GM18858 (cell line): ENCODE measurements around the gene NRXN3.

Experiments
- ATAC-seq: cut with Tn5 transposase; IDR thresholded peaks from one replicate; pipeline ENCODE4 v1.9.1; 2021; ENCODE audit not compliant: unreplicated experiment

Gene NRXN3

DNA sequence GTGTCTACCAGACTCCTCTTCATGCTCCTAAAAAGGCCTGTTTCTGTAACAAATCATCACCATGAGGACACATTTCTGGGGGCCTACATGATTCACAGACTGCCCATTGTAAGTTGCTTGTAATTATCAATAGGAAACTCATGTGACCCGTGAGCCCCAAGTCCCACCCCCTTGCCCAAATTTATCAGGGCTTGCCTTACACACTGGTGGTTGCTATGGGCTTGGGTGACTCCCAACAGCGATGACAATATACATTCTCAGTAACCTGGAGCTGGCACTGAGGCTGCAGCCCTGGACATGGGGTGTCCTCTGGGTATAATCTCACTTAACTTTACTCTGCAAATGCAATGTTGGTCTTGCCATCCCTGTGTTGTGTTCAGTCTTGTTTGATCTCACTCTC is 149.2 kb downstream of the NRXN3 start:
- ATAC-seq, result no peak

- no peak for ATAC-seq
These were observed 149.9 kb downstream of the NRXN3 start for GRCh38 chr14:78319887-78320635.

DNA sequence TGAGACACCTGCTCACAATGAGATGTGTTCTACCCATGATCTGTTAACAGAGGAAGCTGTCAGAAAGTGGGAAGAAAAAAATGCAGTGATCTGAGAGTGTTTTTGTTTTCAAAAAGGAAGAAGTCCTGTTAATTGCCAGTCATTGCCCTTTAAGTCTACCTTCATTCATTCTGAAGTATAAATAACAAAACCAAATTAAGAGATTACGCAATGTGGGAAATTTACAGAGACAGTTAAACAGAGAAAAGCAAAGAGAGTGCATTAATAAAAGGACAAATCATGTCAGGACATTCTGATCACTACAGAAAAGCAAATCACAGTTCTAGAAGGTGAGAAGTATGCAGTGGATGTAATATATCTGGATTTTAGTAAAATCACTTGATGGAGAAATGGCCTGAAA is 154.2 kb downstream of the NRXN3 start:
- ATAC-seq, result no peak

DNA sequence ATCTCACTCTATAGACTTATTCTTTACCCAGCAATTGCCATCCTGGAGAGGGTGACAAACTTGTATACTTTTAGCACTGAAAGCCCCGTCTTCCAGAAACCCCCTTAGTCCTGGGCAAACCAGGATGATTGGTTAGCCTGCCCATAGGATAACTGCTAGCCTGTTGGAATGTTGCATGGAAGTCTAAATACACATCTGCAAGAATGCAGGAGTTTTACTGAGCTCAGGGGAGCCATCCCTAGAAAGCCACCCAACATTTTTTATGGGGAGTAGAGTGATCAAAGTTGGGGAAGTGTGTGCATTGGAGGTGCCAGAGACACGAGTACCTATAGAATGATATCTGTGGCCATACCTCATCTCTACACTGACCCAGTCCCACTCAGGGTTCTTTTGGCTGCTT is 155.7 kb downstream of the NRXN3 start:
- ATAC-seq, result no peak

DNA sequence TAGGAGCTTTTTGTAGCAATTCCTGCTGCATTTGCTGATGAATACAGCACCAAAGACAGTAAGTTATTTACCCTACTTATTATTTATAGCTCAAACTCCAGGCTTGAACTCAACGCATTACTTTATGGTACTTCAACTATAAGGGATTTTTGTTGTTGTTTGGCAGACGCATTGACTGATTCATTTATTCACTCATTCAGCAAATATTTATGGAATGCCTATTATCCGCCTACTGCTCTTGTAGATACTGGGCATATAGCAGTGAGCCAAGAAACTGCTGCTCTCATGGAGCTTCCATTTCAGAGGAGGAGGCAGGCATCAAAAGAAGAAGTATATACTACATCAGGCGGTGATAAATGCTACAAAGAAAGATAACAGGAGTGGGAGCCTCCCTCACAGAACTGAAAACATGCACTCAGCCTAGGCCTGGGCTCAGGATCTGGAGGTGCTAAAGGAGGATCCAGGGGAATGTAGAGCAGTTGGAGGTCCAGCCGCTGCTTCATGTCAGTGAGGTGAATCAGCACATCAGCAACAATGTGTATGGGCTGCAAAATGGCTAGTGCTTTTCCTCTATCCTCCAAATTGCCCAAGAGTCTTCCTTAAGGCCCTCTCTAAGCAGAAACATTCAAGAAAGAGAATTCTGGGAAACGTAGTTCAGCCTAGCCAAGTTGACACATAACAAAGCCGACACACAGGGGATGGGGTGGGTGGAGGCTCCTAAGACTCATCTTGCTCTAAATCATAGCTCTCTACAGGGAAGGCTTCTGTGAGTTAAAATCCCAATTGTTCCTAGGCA is 157.5 kb downstream of the NRXN3 start:
- ATAC-seq, result no peak

DNA sequence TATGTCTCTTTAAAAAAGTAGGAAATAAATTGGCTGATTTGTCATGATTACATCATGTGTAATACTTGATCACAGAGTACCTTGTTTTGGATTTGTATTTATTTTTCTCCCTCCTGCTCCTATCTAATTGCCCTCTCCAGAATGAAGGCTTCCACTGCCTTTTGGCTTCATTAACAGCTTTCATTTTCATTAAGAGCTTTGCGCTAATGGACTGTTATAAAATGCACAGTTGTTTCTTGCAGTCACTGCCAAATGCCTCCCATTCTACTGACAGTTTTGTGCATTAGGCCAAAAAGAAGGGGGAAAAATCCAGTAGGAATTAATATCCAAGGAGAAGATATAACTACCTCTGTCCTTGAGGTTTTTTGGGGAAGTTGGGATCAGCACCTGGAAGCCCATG is 159.2 kb downstream of the NRXN3 start:
- ATAC-seq, result no peak

GRCh38 chr14:78335531-78335930 is 165.4 kb downstream of the NRXN3 start:
- ATAC-seq, result no peak

DNA sequence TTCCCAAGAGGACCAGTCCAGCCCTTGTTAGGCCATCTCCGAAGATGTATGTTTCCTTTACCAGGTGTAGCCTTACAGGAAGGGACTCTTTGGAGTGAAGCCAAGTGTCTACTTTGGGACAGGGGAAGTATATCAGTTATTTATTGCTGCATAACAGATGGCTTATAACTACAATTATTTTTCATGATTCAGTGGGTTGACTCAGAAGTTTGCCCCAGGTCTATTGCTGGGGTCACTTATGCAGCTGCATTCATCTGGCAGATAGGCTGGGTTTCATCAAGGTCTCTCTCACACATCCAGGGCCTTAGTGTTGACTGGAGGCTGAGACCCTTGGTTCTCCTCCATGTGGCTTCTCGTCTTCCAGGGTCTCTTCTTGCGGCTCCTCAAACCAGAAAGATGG is 170.1 kb downstream of the NRXN3 start:
- no peak for ATAC-seq

DNA sequence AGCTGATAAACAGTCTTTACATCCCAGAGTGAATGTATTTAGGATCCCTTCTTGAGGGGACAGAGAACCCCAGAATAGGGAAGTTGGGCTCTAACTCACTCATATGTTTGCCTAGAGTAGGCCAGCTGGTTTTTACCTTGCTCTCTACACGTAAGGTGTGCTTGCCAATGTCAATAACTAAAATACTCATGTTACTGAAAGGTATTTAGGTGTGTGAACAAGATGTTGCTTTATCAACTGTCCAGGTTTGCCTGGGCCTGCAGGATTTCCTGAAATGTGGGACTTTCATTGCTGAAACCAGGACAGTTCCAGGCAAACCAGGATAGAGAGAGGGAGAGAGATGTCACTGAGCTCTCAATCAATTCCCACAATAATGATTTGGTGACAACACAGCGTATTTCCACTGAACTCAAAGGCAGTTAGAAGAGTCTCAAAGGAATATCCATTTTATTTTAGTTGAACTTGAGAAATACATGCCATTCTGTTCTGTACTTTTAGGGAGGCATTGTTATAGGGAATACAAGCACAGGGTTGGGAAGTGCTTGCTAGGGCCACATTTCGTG is 171.7 kb downstream of the NRXN3 start:
- no peak for ATAC-seq

GRCh38 chr14:78342879-78343278 is 172.7 kb downstream of the NRXN3 start:
- ATAC-seq, result no peak

GRCh38 chr14:78344290-78344689 is 174.1 kb downstream of the NRXN3 start:
- ATAC-seq, result no peak

- no peak for ATAC-seq
These were observed 175.1 kb downstream of the NRXN3 start for GRCh38 chr14:78345131-78345744.

DNA sequence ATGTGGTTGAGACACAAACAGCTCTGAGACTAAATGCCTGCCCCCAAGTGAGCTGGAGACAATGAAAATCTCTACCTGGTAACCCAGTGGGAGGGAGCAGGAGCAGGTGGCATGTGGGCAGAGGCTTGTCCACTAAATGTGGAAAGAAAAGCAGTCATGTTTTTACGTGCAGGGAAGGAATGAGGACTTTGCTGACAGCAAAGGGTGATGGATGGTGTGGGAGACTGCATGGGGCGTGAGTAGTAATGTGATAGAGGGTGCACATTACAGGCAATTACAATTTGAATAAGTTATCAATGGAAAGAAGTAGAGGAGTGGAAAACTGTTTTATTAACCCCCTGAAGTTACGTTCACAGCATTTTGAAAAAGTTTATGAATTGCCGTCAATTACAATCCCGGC is 176.6 kb downstream of the NRXN3 start:
- ATAC-seq, result no peak

GRCh38 chr14:78355109-78355508 is 184.9 kb downstream of the NRXN3 start:
- no peak for ATAC-seq

DNA sequence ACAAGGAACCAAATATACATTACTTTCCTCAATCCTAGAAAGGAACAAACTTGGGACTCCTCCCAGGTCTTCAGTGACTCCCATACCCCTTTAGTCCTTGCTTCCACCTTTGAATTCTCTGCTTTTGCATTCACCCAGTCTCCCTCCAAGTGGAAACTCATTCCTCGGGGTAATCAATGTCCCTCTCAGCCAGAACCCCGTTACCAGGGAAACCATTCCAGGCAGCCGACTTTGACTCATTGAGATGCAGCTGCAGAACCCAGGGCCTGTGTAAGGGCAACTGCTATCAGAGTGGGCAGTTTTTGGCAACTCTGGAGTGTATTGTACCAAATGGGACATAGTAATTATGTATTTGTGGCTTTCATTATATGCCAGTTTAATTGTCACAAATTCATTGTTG is 186.2 kb downstream of the NRXN3 start:
- no peak for ATAC-seq

DNA sequence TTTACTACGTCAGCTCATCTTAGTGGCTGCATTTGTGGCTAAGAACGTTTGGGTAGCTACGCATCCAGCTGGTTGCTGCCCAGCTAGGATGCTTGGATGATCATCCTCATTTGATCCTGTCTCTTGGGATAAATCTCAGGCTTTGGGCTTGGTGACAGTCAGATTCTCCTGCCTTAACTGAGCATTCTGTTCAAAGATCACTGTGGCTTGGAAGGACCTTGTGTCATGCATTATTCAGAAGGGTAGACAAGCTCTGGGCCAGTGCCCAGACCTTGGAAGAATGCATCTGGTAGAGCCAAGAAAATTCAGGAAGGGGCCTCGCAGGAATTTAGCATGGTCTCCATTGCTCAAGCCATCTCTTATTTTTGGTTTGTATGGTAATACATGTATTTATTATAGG is 188.4 kb downstream of the NRXN3 start:
- ATAC-seq, result no peak

DNA sequence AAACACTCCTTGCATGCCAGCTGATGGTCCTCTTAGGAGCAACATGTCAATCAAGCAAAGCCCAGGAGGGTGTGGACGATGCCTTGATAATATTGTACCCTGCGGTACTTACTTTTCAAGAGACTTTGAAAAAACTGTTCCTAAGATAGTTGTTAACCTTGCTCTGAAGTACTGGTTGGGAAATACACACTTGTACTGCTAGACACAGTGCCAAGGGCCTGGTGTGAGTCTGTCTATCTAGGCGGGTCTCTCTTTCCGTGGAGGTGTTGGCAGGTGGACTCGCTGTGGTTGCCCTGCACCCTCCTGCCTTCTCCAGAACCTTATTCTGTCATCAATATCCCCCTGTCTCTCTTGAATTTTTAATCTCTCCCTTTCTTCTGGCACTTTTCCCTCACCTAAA is 189.4 kb downstream of the NRXN3 start:
- ATAC-seq, result no peak

DNA sequence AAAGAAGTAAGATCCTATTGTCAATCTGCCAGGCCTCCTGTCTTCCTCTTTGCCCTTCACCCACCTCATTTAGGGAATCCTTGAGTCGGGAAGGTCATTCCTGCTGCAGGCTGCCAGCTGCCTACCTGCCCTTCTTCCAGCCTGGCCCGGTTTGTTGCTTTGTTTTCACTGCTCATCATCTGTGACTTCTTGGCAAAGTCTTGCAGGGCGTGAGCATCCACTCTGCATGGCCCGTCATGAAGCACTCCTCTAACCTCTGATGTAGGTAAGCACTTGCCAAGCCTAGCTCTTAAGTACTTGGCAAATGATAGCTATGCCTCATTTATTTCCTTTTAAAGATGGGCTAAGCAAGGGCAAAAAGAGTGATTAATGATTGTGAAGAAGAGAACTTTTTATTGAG is 192.8 kb downstream of the NRXN3 start:
- ATAC-seq, result no peak

DNA sequence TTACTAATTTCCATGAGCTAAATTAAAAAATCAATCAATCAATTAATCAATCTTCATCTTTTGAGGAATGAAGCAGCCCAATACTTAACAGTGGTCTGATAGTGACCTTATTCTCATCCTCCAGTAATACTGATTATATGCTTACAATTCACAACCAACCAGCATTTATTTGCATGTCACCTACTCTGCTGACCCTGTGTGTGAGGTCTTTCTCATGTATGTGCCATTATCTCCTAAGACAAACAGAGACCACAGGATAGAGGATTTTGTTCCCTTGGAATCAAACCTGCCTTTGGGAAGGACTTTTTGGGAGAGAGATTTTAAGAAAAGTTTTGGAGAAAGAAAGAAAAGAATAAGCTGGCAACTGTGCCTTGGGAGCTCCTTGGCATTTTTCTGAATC is 197.2 kb downstream of the NRXN3 start:
- ATAC-seq, result no peak

DNA sequence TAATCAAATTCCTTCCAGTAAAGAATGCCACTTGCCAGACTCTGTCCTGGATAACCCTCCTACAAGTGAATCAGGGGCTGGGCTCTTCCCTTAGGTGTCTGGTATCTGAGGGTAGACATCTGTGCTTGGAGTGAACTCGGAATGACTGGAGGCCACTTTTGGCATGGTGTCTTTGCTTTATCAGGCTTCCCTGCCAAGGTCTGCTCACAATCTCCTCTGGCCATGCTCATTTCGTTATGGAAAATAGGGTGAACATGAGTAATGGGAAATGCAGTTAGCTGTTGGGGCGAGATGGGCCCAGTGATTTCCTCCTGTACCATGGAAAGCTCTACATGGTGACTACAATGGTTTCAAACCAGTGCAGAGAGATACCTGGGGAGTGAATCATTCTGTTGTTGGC is 212.9 kb downstream of the NRXN3 start:
- no peak for ATAC-seq

DNA sequence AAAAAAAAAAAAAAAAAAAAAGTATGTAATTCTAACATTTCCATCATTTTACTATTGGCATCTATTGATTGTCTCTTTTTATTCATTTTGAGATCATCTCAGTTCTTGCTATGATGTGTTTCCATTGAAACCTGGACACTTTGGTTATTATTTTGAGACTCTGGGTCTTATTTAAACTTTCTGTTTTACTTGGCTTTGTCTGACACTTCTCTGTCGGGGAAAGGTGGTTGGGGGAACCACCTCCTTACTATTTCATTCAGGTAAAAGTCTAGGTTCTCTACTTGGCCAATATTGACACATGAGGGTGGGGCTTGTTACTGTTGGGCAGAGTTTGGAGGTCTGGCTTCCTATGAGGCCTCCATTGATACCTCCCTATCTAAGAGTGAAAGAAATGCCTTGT is 228.0 kb downstream of the NRXN3 start:
- ATAC-seq, result no peak
